ENCODE results near the gene FBXO46.

DNA sequence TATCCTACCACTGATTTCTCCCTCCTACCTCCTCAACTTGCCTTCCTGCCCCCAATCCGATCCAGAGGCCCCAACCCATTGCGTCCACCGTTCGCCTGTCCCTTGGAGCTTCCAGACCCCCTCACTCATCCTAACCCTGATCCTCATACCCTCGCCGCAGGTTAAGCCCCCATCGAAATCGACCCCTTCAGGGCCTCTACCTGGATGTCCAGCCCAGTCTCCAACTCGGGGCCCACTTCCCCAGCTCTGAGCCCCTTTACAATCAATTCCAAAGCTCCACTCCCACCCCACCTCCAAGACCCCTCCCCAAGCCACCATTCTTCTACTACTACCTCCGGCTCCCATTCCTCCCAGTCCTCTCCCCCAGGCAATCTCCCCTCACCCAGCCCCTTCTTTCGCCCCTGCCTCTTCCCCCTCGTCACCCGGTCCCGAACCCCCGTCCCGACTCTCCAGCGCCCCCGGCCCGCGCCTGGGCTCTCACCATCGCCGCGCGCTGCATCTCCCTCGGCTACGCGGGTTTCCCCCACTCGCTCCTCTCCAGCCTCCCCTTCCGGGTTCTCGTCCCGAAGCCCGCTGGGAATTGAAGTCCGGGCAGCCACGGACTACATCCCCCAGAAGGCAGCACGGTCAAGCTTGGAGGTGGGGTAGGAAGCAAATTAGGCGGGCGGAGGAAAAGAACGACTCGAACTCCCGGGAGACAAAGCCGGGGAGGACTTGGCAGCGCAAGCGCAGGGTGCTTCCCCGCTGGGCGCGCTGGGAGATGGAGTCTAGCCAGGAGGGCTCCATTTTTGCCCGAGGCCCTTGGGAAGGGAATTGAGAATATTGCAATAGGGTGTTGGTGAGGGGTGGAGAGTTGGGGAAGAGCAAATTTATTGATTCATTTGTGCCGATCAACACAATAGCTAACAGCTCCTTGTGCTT is at the start of gene FBXO46:
- TF ChIP-seq, protein P1, sequence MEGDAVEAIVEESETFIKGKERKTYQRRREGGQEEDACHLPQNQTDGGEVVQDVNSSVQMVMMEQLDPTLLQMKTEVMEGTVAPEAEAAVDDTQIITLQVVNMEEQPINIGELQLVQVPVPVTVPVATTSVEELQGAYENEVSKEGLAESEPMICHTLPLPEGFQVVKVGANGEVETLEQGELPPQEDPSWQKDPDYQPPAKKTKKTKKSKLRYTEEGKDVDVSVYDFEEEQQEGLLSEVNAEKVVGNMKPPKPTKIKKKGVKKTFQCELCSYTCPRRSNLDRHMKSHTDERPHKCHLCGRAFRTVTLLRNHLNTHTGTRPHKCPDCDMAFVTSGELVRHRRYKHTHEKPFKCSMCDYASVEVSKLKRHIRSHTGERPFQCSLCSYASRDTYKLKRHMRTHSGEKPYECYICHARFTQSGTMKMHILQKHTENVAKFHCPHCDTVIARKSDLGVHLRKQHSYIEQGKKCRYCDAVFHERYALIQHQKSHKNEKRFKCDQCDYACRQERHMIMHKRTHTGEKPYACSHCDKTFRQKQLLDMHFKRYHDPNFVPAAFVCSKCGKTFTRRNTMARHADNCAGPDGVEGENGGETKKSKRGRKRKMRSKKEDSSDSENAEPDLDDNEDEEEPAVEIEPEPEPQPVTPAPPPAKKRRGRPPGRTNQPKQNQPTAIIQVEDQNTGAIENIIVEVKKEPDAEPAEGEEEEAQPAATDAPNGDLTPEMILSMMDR (IDR thresholded peaks at IDR 0.05; ENCODE audit: extremely low read depth in 1 of 2, insufficient read depth in 1 of 2, low read depth in 1 of 2, low read length in 2 of 2): peak in 1 of 2 donors; percentile 36
- TF ChIP-seq POLR2A (IDR thresholded peaks at IDR 0.05; ENCODE audit: low read depth, low read length): peak; percentile 30
- TF ChIP-seq GATA2 (IDR thresholded peaks at IDR 0.05; ENCODE audit: insufficient read depth, insufficient read length, low read depth, low read length): no peak
- peak; percentile 47 for TF ChIP-seq POLR2AphosphoS5 (IDR thresholded peaks at IDR 0.05; ENCODE audit: insufficient read depth, low read depth, low read length)
- TF ChIP-seq JUN (IDR thresholded peaks at IDR 0.05; ENCODE audit: borderline replicate concordance, insufficient read depth, insufficient read length, low read depth): no peak
- TF ChIP-seq MYC (IDR thresholded peaks at IDR 0.05; ENCODE audit: low read depth, low read length): no peak
- no peak for TF ChIP-seq EZH2 (IDR thresholded peaks at IDR 0.05; ENCODE audit: borderline replicate concordance, low read depth, low read length, severe bottlenecking)
- TF ChIP-seq, protein P2, sequence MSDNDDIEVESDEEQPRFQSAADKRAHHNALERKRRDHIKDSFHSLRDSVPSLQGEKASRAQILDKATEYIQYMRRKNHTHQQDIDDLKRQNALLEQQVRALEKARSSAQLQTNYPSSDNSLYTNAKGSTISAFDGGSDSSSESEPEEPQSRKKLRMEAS (IDR thresholded peaks at IDR 0.05; ENCODE audit: insufficient read depth, insufficient read length): no peak

Measured in endothelial cell of umbilical vein (primary cell).